ENCODE results near the gene DNAJC13. TPM values are rescaled to one million over a fixed set of nuclear protein-coding genes. Genes with fewer than 3 reads are reported as not detected.

DNAJC13 gene
- polyA plus RNA-seq, 3 donors = 18.7 to 32.3 (median 20.8) TPM

GRCh38 chr3:132448216-132448961 is 31.1 kb downstream of the DNAJC13 start:
- Histone ChIP-seq H3K36me3 (replicated peaks in 1 of 2; ENCODE audit: control insufficient read depth in 1 of 2, insufficient read depth in 2 of 2, low read length in 2 of 2) (peaks cover 35 to 47% of the 10 kb centered on the region in 2 donors), H3K9me3 (replicated peaks in 1 of 2; ENCODE audit: control insufficient read depth in 1 of 2, insufficient read depth in 1 of 2, low read length in 2 of 2) (no peaks in the 10 kb centered on the region), H3K4me1 (ENCODE audit: control insufficient read depth in 1 of 2, insufficient read depth in 2 of 2, low read length in 2 of 2) (peaks cover 38 to 56% of the 10 kb centered on the region in 2 donors), H2AFZ (ENCODE audit: insufficient read depth, low read depth, low read length, poor library complexity, severe bottlenecking) (no peak overlapping the region), H3K79me2 (ENCODE audit: insufficient read depth, low read length) (peaks cover 71% of the 10 kb centered on the region), H3K27me3 (ENCODE audit: control insufficient read depth in 2 of 2, insufficient read depth in 2 of 2, low read length in 2 of 2) (no peaks in the 10 kb centered on the region), H3K27ac (ENCODE audit: low read depth in 1 of 2, low read length in 2 of 2) (peak overlapping the region in 1 of 2 donors; percentile 74), H3K4me2 (replicated peaks; ENCODE audit: extremely low read depth, low read length, poor library complexity, severe bottlenecking) (no peak overlapping the region), H4K20me1 (ENCODE audit: insufficient read depth, low read length) (peaks cover 18% of the 10 kb centered on the region), H3K4me3 (replicated peaks in 1 of 3; ENCODE audit: low read depth in 2 of 3, low read length in 3 of 3) (no peak overlapping the region), H3K9ac (ENCODE audit: insufficient read depth, low read length, poor library complexity, severe bottlenecking) (peak overlapping the region; percentile 19)
- Mint-ChIP-seq H3K4me3 (no peak overlapping the region), H3K27me3 (ENCODE audit: low read depth in 3 of 3) (no peaks in the 10 kb centered on the region), H3K9me3 (peaks cover 0 to 3% (median 2%) of the 10 kb centered on the region in 7 donors), H3K4me1 (peaks cover 46% of the 10 kb centered on the region), H3K36me3 (peaks cover 35 to 41% of the 10 kb centered on the region in 2 donors), H3K27ac (peak overlapping the region in 4 of 7 donors; percentile 18 to 62 (median 24))
- no peak for DNase-seq
- WGBS (ENCODE audit: insufficient coverage) = 33% methylated on average over 1 of the region's 6 CpGs
- intact Hi-C loops (cut with micrococcal nuclease) = no loop called here
- TF ChIP-seq, protein P1, sequence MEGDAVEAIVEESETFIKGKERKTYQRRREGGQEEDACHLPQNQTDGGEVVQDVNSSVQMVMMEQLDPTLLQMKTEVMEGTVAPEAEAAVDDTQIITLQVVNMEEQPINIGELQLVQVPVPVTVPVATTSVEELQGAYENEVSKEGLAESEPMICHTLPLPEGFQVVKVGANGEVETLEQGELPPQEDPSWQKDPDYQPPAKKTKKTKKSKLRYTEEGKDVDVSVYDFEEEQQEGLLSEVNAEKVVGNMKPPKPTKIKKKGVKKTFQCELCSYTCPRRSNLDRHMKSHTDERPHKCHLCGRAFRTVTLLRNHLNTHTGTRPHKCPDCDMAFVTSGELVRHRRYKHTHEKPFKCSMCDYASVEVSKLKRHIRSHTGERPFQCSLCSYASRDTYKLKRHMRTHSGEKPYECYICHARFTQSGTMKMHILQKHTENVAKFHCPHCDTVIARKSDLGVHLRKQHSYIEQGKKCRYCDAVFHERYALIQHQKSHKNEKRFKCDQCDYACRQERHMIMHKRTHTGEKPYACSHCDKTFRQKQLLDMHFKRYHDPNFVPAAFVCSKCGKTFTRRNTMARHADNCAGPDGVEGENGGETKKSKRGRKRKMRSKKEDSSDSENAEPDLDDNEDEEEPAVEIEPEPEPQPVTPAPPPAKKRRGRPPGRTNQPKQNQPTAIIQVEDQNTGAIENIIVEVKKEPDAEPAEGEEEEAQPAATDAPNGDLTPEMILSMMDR (IDR thresholded peaks at IDR 0.05) = no peak

- Histone ChIP-seq H3K79me2 (ENCODE audit: insufficient read depth, low read length) (peaks cover 3% of the 10 kb centered on the region), H3K4me3 (replicated peaks in 1 of 3; ENCODE audit: low read depth in 2 of 3, low read length in 3 of 3) (no peak overlapping the region), H3K4me1 (ENCODE audit: control insufficient read depth in 1 of 2, insufficient read depth in 2 of 2, low read length in 2 of 2) (peaks cover 23 to 39% of the 10 kb centered on the region in 2 donors), H3K36me3 (replicated peaks in 1 of 2; ENCODE audit: control insufficient read depth in 1 of 2, insufficient read depth in 2 of 2, low read length in 2 of 2) (peaks cover 84 to 97% of the 10 kb centered on the region in 2 donors), H3K4me2 (replicated peaks; ENCODE audit: extremely low read depth, low read length, poor library complexity, severe bottlenecking) (no peak overlapping the region), H3K9ac (ENCODE audit: insufficient read depth, low read length, poor library complexity, severe bottlenecking) (no peak overlapping the region), H2AFZ (ENCODE audit: insufficient read depth, low read depth, low read length, poor library complexity, severe bottlenecking) (no peak overlapping the region), H3K27me3 (ENCODE audit: control insufficient read depth in 2 of 2, insufficient read depth in 2 of 2, low read length in 2 of 2) (no peaks in the 10 kb centered on the region), H3K9me3 (replicated peaks in 1 of 2; ENCODE audit: control insufficient read depth in 1 of 2, insufficient read depth in 1 of 2, low read length in 2 of 2) (no peaks in the 10 kb centered on the region), H3K27ac (ENCODE audit: low read depth in 1 of 2, low read length in 2 of 2) (peak overlapping the region in 1 of 2 donors; percentile 61), H4K20me1 (ENCODE audit: insufficient read depth, low read length) (peaks cover 8% of the 10 kb centered on the region)
- TF ChIP-seq, protein P1 (IDR thresholded peaks at IDR 0.05) = no peak
- peak; percentile 14 to 40 (median 15) for DNase-seq
- Mint-ChIP-seq H3K36me3 (peaks cover 70 to 81% of the 10 kb centered on the region in 2 donors), H3K27ac (peak overlapping the region in 3 of 7 donors; percentile 19 to 53 (median 26)), H3K9me3 (peaks cover 0 to 1% (median 0%) of the 10 kb centered on the region in 7 donors), H3K27me3 (ENCODE audit: low read depth in 3 of 3) (no peaks in the 10 kb centered on the region), H3K4me1 (peaks cover 31% of the 10 kb centered on the region), H3K4me3 (no peak overlapping the region)
- intact Hi-C loops (cut with micrococcal nuclease) = no loop called here
- no CpG with 5 or more reads among the region's 3 CpGs for WGBS (ENCODE audit: insufficient coverage)
These were observed 38.8 kb downstream of the DNAJC13 start for GRCh38 chr3:132456136-132456535.
